Measurements from ENCODE around the gene ZMYM4.

- TF ChIP-seq CSDC2 (CRISPR knock-in tag; IDR thresholded peaks at IDR 0.05) (no peak), GLIS3 (CRISPR knock-in tag; IDR thresholded peaks at IDR 0.05) (no peak), BACH2 (CRISPR knock-in tag; IDR thresholded peaks at IDR 0.05; ENCODE audit: borderline replicate concordance) (no peak), RARB (CRISPR knock-in tag; IDR thresholded peaks at IDR 0.05) (no peak), PATZ1 (CRISPR knock-in tag; IDR thresholded peaks at IDR 0.05; ENCODE audit: borderline replicate concordance) (no peak), ZFP3 (CRISPR knock-in tag; IDR thresholded peaks at IDR 0.05) (no peak), ESRRG (CRISPR knock-in tag; IDR thresholded peaks at IDR 0.05) (no peak), SNAI2 (CRISPR knock-in tag; IDR thresholded peaks at IDR 0.05) (no peak)
Measured at GRCh38 chr1:35430762-35431161, 162.3 kb downstream of the ZMYM4 start.

All from SK-N-SH treated with all-trans-retinoic acid at 6 μM for 48 hours (cell line).